HEK293T (cell line): ENCODE measurements around the gene CPN1.

ENCODE experiments used
- BHLHE40 ChIP-seq: fragments of 450-650 bp; IDR thresholded peaks from 2 replicates; pipeline ENCODE4 v1.6.1; 2016; ENCODE audit warnings: mild to moderate bottlenecking, moderate library complexity, borderline replicate concordance
- ELF4 ChIP-seq: fragments of 450-650 bp; IDR thresholded peaks from 2 replicates; pipeline ENCODE4 v1.6.1; 2017; ENCODE audit warnings: antibody characterized with exemption
- FOXA1 ChIP-seq: fragments of 450-650 bp; IDR thresholded peaks from 2 replicates; pipeline ENCODE4 v1.6.1; 2016; ENCODE audit warnings: mild to moderate bottlenecking
- FOXK2 ChIP-seq: fragments of 450-650 bp; IDR thresholded peaks from 2 replicates; pipeline ENCODE4 v1.6.1; 2016; ENCODE audit warnings: mild to moderate bottlenecking
- FOXM1 ChIP-seq: fragments of 450-650 bp; IDR thresholded peaks from 2 replicates; pipeline ENCODE4 v1.6.1; 2017; ENCODE audit warnings: mild to moderate bottlenecking, borderline replicate concordance
- SP1 ChIP-seq: fragments of 450-650 bp; IDR thresholded peaks from 2 replicates; pipeline ENCODE4 v1.6.1; 2017
- SUZ12 ChIP-seq: fragments of 450-650 bp; IDR thresholded peaks from 2 replicates; pipeline ENCODE4 v1.6.1; 2016; ENCODE audit warnings: mild to moderate bottlenecking
- TARDBP ChIP-seq: fragments of 450-650 bp; IDR thresholded peaks from 2 replicates; pipeline ENCODE4 v1.6.1; 2016
- ZNF384 ChIP-seq: fragments of 450-650 bp; IDR thresholded peaks from 2 replicates; pipeline ENCODE4 v1.6.1; 2016
- TF ChIP-seq, protein P1 (sequence below): fragments of 450-650 bp; IDR thresholded peaks from 2 replicates; pipeline ENCODE4 v1.6.1; 2016

GRCh38 chr10:99996671-99997648, 84.7 kb downstream of the CPN1 start:
- TF ChIP-seq ZNF384 (no peak), ELF4 (no peak), BHLHE40 (no peak), FOXA1 (no peak), FOXK2 (no peak), SUZ12 (no peak), SP1 (no peak), TARDBP (no peak), FOXM1 (no peak)
- TF ChIP-seq, protein P1, sequence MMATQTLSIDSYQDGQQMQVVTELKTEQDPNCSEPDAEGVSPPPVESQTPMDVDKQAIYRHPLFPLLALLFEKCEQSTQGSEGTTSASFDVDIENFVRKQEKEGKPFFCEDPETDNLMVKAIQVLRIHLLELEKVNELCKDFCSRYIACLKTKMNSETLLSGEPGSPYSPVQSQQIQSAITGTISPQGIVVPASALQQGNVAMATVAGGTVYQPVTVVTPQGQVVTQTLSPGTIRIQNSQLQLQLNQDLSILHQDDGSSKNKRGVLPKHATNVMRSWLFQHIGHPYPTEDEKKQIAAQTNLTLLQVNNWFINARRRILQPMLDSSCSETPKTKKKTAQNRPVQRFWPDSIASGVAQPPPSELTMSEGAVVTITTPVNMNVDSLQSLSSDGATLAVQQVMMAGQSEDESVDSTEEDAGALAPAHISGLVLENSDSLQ: no peak
